ENCODE results near the gene SAMD9L. TPM values are rescaled to one million over a fixed set of nuclear protein-coding genes. Genes with fewer than 3 reads are reported as not detected.

SAMD9L gene
- polyA plus RNA-seq, 3 donors, result 2.0 to 8.9 (median 4.9) TPM

GRCh38 chr7:93097388-93097787 is 50.8 kb downstream of the SAMD9L start:
- 61 to 78% (median 77%) methylated on average over 2 of the region's 2 CpGs for WGBS, 3 donors
- no peak overlapping the region for H3K27ac ChIP-seq (ENCODE audit: low read depth, low read length)

- 57 to 100% (median 92%) methylated on average over 1 of the region's 1 CpG for WGBS, 3 donors
These were observed 55.3 kb downstream of the SAMD9L start for GRCh38 chr7:93092757-93093370.

More at GRCh38 chr7:93092757-93093370, 55.3 kb downstream of the SAMD9L start:
- H3K27ac ChIP-seq (ENCODE audit: low read depth, low read length), result no peak overlapping the region

Other genes starting within 250 kb of the SAMD9L start
- 1 to 10 TPM; 1.1 to 2.8 (median 1.6) TPM for gene SAMD9, start 30.4 kb downstream of the SAMD9L start, polyA plus RNA-seq
- gene HEPACAM2, start 78.1 kb upstream of the SAMD9L start, polyA plus RNA-seq, result 1 to 10 TPM in 1 of 3 donors, under 1 TPM in 1, not detected in 1; 0.48 to 2.6 TPM
- gene VPS50, start 84.0 kb upstream of the SAMD9L start, polyA plus RNA-seq, result 1 to 10 TPM; 4.6 to 7.8 (median 5.7) TPM

Measured in adipose tissue (tissue), 3 donors.